IMR-90 (cell line): ENCODE measurements around the gene ADAMTS8. TPM values are rescaled to one million over a fixed set of nuclear protein-coding genes. Genes with fewer than 3 reads are reported as not detected.
A peak's percentile ranks its signal among the peaks of the same experiment; 100 is the strongest.

ENCODE experiments used
- ATAC-seq: fragments of 200-7000 bp; cut with Tn5 transposase; 2 replicates; pipeline ENCODE4 v1.9.1; 2020; ENCODE audit warnings: low read depth, mild to moderate bottlenecking, moderate library complexity
- BruUV-seq: library from RNA; stranded (reverse); fragments of 400-500 nt; replicated peaks from 2 replicates; lab custom pipeline; 2021; lab: Mats Ljungman, UMichigan
- CTCF ChIA-PET: fragments of 300-600 bp; formaldehyde crosslinking; extraction: SDS; loops from one replicate; lab custom pipeline; 2021; ENCODE audit warnings: antibody characterized with exemption; lab: Yijun Ruan, JAX
- POLR2A ChIA-PET: fragments of 300-600 bp; sonication (Branson Sonifier 250); formaldehyde crosslinking; loops from one replicate; lab custom pipeline; 2022; ENCODE audit warnings: antibody characterized with exemption; ENCODE audit not compliant: unreplicated experiment; lab: Charles Lee
- DNase-seq: peaks from one replicate; pipeline ENCODE4 v3.0.0; 2013
- H2AFZ ChIP-seq: replicated peaks from 2 replicates; pipeline ENCODE3; 2013; ENCODE audit warnings: low read length, mild to moderate bottlenecking; ENCODE audit not compliant: poor library complexity
- H2AK5ac ChIP-seq: 2 replicates; pipeline ENCODE4 v1.6.1; 2013; ENCODE audit warnings: low read depth, low read length, inconsistent platforms
- H2AK9ac ChIP-seq: replicated peaks from 2 replicates; pipeline ENCODE3; 2013; ENCODE audit warnings: mild to moderate bottlenecking, low read depth, low read length, moderate library complexity; ENCODE audit not compliant: poor library complexity
- H2BK120ac ChIP-seq: 2 replicates; pipeline ENCODE4 v1.6.1; 2013; ENCODE audit warnings: low read depth, low read length, inconsistent platforms
- H2BK15ac ChIP-seq: 3 replicates; pipeline ENCODE4 v1.6.1; 2013; ENCODE audit warnings: low read depth, low read length, inconsistent platforms
- H2BK20ac ChIP-seq: 2 replicates; pipeline ENCODE4 v1.6.1; 2013; ENCODE audit warnings: low read depth, mild to moderate bottlenecking, inconsistent platforms, low read length, moderate library complexity
- H2BK5ac ChIP-seq: 2 replicates; pipeline ENCODE4 v1.6.1; 2013; ENCODE audit warnings: mild to moderate bottlenecking, low read depth, low read length, inconsistent platforms; ENCODE audit not compliant: poor library complexity, severe bottlenecking
- H3K14ac ChIP-seq: replicated peaks from 2 replicates; pipeline ENCODE4 v1.6.1; 2013; ENCODE audit warnings: low read depth, low read length, inconsistent platforms
- H3K18ac ChIP-seq: 2 replicates; pipeline ENCODE4 v1.6.1; 2013; ENCODE audit warnings: low read depth, low read length, control low read depth
- H3K23ac ChIP-seq: 2 replicates; pipeline ENCODE4 v1.6.1; 2013; ENCODE audit warnings: low read depth, low read length, inconsistent platforms
- H3K27ac ChIP-seq: 2 replicates; pipeline ENCODE4 v1.5.1; 2013; ENCODE audit warnings: mild to moderate bottlenecking, control low read depth, low read length; ENCODE audit not compliant: insufficient read depth
- H3K27me3 ChIP-seq: 2 replicates; pipeline ENCODE4 v1.6.1; 2013; ENCODE audit warnings: low read length; ENCODE audit not compliant: control insufficient read depth, insufficient read depth
- H3K36me3 ChIP-seq: 2 replicates; pipeline ENCODE4 v1.6.1; 2013; ENCODE audit warnings: low read length, mixed read lengths; ENCODE audit not compliant: control insufficient read depth, insufficient read depth
- H3K4ac ChIP-seq: 2 replicates; pipeline ENCODE4 v1.6.1; 2013; ENCODE audit warnings: low read depth, low read length, inconsistent platforms
- H3K4me1 ChIP-seq: 2 replicates; pipeline ENCODE4 v1.6.1; 2013; ENCODE audit warnings: low read length, mixed read lengths; ENCODE audit not compliant: control insufficient read depth, insufficient read depth
- H3K4me2 ChIP-seq: 2 replicates; pipeline ENCODE4 v1.6.1; 2013; ENCODE audit warnings: low read depth, mild to moderate bottlenecking, control low read depth, low read length, moderate library complexity
- H3K4me3 ChIP-seq: 2 replicates; pipeline ENCODE4 v1.5.1; 2013; ENCODE audit warnings: low read depth, mild to moderate bottlenecking, control low read depth, low read length, moderate library complexity; ENCODE audit not compliant: insufficient read depth
- H3K56ac ChIP-seq: 2 replicates; pipeline ENCODE4 v1.6.1; 2013; ENCODE audit warnings: low read length, inconsistent platforms; ENCODE audit not compliant: insufficient read depth; ENCODE audit errors: extremely low read depth
- H3K79me1 ChIP-seq, 2 experiments: 2 replicates each; pipeline ENCODE4 v1.6.1; 2013; ENCODE audit warnings: low read length in 2 of 2, inconsistent platforms in 1 of 2, low read depth in 1 of 2
- H3K9ac ChIP-seq: 2 replicates; pipeline ENCODE4 v1.6.1; 2013; ENCODE audit warnings: low read depth, low read length, control low read depth
- H3K9me1 ChIP-seq: 2 replicates; pipeline ENCODE4 v1.6.1; 2013; ENCODE audit warnings: low read length, inconsistent platforms; ENCODE audit not compliant: insufficient read depth
- H3K9me3 ChIP-seq: 2 replicates; pipeline ENCODE4 v1.6.1; 2013; ENCODE audit warnings: low read length; ENCODE audit not compliant: control insufficient read depth, insufficient read depth
- H4K20me1 ChIP-seq: 2 replicates; pipeline ENCODE4 v1.6.1; 2013; ENCODE audit warnings: low read length, inconsistent platforms; ENCODE audit not compliant: insufficient read depth
- H4K5ac ChIP-seq: 2 replicates; pipeline ENCODE4 v1.6.1; 2013; ENCODE audit warnings: mild to moderate bottlenecking, low read depth, low read length, control low read depth
- H4K8ac ChIP-seq, 2 experiments: 2 replicates each; pipeline ENCODE4 v1.6.1; 2013; ENCODE audit warnings: low read depth in 2 of 2, low read length in 2 of 2, control low read depth in 1 of 2, inconsistent platforms in 1 of 2
- H4K91ac ChIP-seq: 2 replicates; pipeline ENCODE4 v1.6.1; 2013; ENCODE audit warnings: low read depth, low read length, inconsistent platforms; ENCODE audit not compliant: insufficient read depth
- BHLHE40 ChIP-seq: fragments of 150-350 bp; IDR thresholded peaks from 2 replicates; pipeline ENCODE4 v1.6.1; 2016; ENCODE audit warnings: mild to moderate bottlenecking, low read depth, low read length
- CHD1 ChIP-seq: IDR thresholded peaks from 2 replicates; pipeline ENCODE4 v1.6.1; 2012; ENCODE audit warnings: low read depth, low read length, improper control_type of control experiment
- FOS ChIP-seq: fragments of 150-350 bp; IDR thresholded peaks from 2 replicates; pipeline ENCODE4 v1.6.1; 2016; ENCODE audit warnings: low read depth, low read length
- MAFK ChIP-seq: IDR thresholded peaks from 2 replicates; pipeline ENCODE4 v1.6.1; 2012; ENCODE audit warnings: low read depth, low read length, improper control_type of control experiment
- NFE2L2 ChIP-seq: fragments of 150-350 bp; IDR thresholded peaks from 2 replicates; pipeline ENCODE4 v1.6.1; 2016; ENCODE audit warnings: low read depth, mild to moderate bottlenecking, low read length
- POLR2A ChIP-seq: IDR thresholded peaks from 2 replicates; pipeline ENCODE4 v1.6.1; 2012; ENCODE audit warnings: mild to moderate bottlenecking, low read depth, low read length
- RAD21 ChIP-seq: IDR thresholded peaks from 2 replicates; pipeline ENCODE4 v1.6.1; 2012; ENCODE audit warnings: low read length, improper control_type of control experiment
- RCOR1 ChIP-seq: IDR thresholded peaks from 2 replicates; pipeline ENCODE4 v1.6.1; 2012; ENCODE audit warnings: mild to moderate bottlenecking, low read length, improper control_type of control experiment; ENCODE audit not compliant: insufficient replicate concordance
- RFX5 ChIP-seq: IDR thresholded peaks from 2 replicates; pipeline ENCODE4 v1.8.0; 2012; ENCODE audit warnings: low read depth, mild to moderate bottlenecking, low read length, moderate library complexity
- SMC3 ChIP-seq: fragments of 150-350 bp; IDR thresholded peaks from 2 replicates; pipeline ENCODE4 v1.6.1; 2016; ENCODE audit warnings: low read depth, mild to moderate bottlenecking, antibody characterized with exemption, low read length, moderate library complexity
- USF2 ChIP-seq: fragments of 150-350 bp; IDR thresholded peaks from 2 replicates; pipeline ENCODE4 v1.6.1; 2017; ENCODE audit warnings: mild to moderate bottlenecking, antibody characterized with exemption, low read length, low read depth
- WGBS, 2 experiments: methylation state at CpG; one replicate each; pipeline versions ENCODE4 v1.1.5 to v1.1.7; 2013; ENCODE audit warnings: missing lambda C conversion rate in 2 of 2; ENCODE audit not compliant: insufficient read length in 1 of 2; ENCODE audit errors: extremely low coverage in 2 of 2; 5-methylcytosine and 5-hydroxymethylcytosine counted together
- dilution Hi-C: fragments of 300-500 bp; cut with HindIII; formaldehyde crosslinking; loops from one replicate; pipeline ENCODE4 v1.14.3; 2018; ENCODE audit warnings: low sequenced_read_pairs; ENCODE audit not compliant: unreplicated experiment
- in situ Hi-C: fragments of 300-500 bp; cut with MboI; formaldehyde crosslinking; loops from 3 replicates; pipeline ENCODE4 v1.14.3; 2019; ENCODE audit warnings: low sequenced_read_pairs, inconsistent platforms, mixed read lengths
- intact Hi-C: fragments of 100-400 bp; cut with micrococcal nuclease; formaldehyde crosslinking; loops from 2 replicates; pipeline ENCODE4 v1.10.0; 2022
- polyA plus RNA-seq, 3 experiments: library from polyadenylated mRNA; depleted of rRNA; stranded (reverse); fragments of >200 nt; gene quantifications; 2 replicates each; pipeline ENCODE4 v1.2.3, GENCODE V29; 2012; ENCODE audit warnings: low replicate concordance in 1 of 3
- total RNA-seq: library from RNA; depleted of rRNA; stranded (reverse); fragments of >200 nt; gene quantifications from 2 replicates; pipeline ENCODE4 v1.2.3, GENCODE V29; 2012
- TF ChIP-seq, protein P1 (sequence below): conservative IDR thresholded peaks from 2 replicates; pipeline ENCODE4 v1.5.1; 2012; ENCODE audit warnings: mild to moderate bottlenecking, low read depth, low read length, improper control_type of control experiment
- TF ChIP-seq, protein P2 (sequence below): fragments of 150-350 bp; IDR thresholded peaks from 2 replicates; pipeline ENCODE4 v1.6.1; 2016; ENCODE audit warnings: low read depth, mild to moderate bottlenecking, low read length, moderate library complexity, borderline replicate concordance

The ADAMTS8 gene
- total and polyA plus RNA-seq, 2 of the 4 experiments (the other 2 are of a cell fraction) = under 0.01 to 0.60 TPM

- Histone ChIP-seq H4K8ac (no peak overlapping the region), H2AK9ac (peak overlapping the region; percentile 75), H3K4ac (peak overlapping the region; percentile 34; the same call in 1 of the 2 replicates), H4K5ac (peak overlapping the region; percentile 53; the same call in 1 of the 2 replicates), H3K9me3 (no peaks in the 10 kb centered on the region; the same call in 1 of the 2 replicates), H3K56ac (no peak overlapping the region), H3K4me3 (peak overlapping the region; percentile 47), H2BK5ac (no peak overlapping the region), H2AK5ac (0 out of 2 replicates have a peak overlapping the region, but pooled peaks have one; percentile 4), H3K14ac (no peak overlapping the region), H2AFZ (peak overlapping the region; percentile 77), H3K4me1 (peaks cover 6% of the 10 kb centered on the region; the same call in 1 of the 2 replicates), H3K36me3 (no peaks in the 10 kb centered on the region; the same call in 1 of the 2 replicates), H3K27ac (peak overlapping the region; percentile 1; the same call in 1 of the 2 replicates), H3K27me3 (peaks cover 65% of the 10 kb centered on the region), H3K79me1 (no peaks in the 10 kb centered on the region), H3K18ac (peak overlapping the region; percentile 78; the same call in 1 of the 2 replicates), H2BK15ac (no peak overlapping the region), H3K4me2 (peak overlapping the region; percentile 81), H4K20me1 (peaks cover 4% of the 10 kb centered on the region; the same call in 1 of the 2 replicates), H3K23ac (peak overlapping the region; percentile 80; the same call in 1 of the 2 replicates), H4K91ac (peak overlapping the region; percentile 23; the same call in 1 of the 2 replicates), H3K9ac (peak overlapping the region; percentile 19; the same call in 1 of the 2 replicates), H2BK120ac (peak overlapping the region; percentile 60), H3K9me1 (no peaks in the 10 kb centered on the region; the same call in 1 of the 2 replicates), H2BK20ac (no peak overlapping the region)
- CTCF ChIA-PET = interaction anchor here (0.7 kb wide), 1 partner anchor 215 kb away, joined by 4 read pairs; no protein-coding TSS in a partner anchor
- dilution Hi-C loops (loop anchor here (25.0 kb wide), 1 partner anchor 435 kb away; no protein-coding TSS in a partner anchor), in situ Hi-C loops (loop anchor here (5.0 kb wide), 1 partner anchor 215 kb away; no protein-coding TSS in a partner anchor), intact Hi-C loops (loop anchor here (1.0 to 5.0 kb wide), 3 partner anchors 37 to 214 kb away; partner anchors contain the start of gene ZBTB44)
- WGBS, 2 experiments = 0% methylated on average over 15 of the region's 84 CpGs; no CpG with 5 or more reads in 1 of the 2 experiments
- DNase-seq (no peak), ATAC-seq (peak; percentile 25)
- POLR2A ChIA-PET = no interaction called here
- no TSS peak for BruUV-seq
- no peak for TF ChIP-seq RFX5
- no peak for TF ChIP-seq MAFK
- TF ChIP-seq FOS = no peak
- TF ChIP-seq SMC3 = 0 out of 2 replicates have a peak, but pooled peaks have one; percentile 32
- TF ChIP-seq, protein P1, sequence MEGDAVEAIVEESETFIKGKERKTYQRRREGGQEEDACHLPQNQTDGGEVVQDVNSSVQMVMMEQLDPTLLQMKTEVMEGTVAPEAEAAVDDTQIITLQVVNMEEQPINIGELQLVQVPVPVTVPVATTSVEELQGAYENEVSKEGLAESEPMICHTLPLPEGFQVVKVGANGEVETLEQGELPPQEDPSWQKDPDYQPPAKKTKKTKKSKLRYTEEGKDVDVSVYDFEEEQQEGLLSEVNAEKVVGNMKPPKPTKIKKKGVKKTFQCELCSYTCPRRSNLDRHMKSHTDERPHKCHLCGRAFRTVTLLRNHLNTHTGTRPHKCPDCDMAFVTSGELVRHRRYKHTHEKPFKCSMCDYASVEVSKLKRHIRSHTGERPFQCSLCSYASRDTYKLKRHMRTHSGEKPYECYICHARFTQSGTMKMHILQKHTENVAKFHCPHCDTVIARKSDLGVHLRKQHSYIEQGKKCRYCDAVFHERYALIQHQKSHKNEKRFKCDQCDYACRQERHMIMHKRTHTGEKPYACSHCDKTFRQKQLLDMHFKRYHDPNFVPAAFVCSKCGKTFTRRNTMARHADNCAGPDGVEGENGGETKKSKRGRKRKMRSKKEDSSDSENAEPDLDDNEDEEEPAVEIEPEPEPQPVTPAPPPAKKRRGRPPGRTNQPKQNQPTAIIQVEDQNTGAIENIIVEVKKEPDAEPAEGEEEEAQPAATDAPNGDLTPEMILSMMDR = peak; percentile 33
- TF ChIP-seq BHLHE40 = no peak
- TF ChIP-seq, protein P2, sequence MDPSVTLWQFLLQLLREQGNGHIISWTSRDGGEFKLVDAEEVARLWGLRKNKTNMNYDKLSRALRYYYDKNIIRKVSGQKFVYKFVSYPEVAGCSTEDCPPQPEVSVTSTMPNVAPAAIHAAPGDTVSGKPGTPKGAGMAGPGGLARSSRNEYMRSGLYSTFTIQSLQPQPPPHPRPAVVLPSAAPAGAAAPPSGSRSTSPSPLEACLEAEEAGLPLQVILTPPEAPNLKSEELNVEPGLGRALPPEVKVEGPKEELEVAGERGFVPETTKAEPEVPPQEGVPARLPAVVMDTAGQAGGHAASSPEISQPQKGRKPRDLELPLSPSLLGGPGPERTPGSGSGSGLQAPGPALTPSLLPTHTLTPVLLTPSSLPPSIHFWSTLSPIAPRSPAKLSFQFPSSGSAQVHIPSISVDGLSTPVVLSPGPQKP = no peak
- no peak for TF ChIP-seq USF2
- peak; percentile 47 for TF ChIP-seq RAD21
- no peak for TF ChIP-seq RCOR1
- no peak for TF ChIP-seq NFE2L2
- no peak for TF ChIP-seq POLR2A
- no peak for TF ChIP-seq CHD1
Observed at GRCh38 chr11:130427581-130428315, 661 bp downstream of the ADAMTS8 start.
